Thymus (tissue), 11 donors: ENCODE results near the gene PRKCA. TPM values are rescaled to one million over a fixed set of nuclear protein-coding genes. Genes with fewer than 3 reads are reported as not detected.

Experiments used
- DNase-seq, 9 donors: peaks; one replicate each; pipeline ENCODE4 v3.0.0-alpha.2; 2013; ENCODE audit warnings: low spot score in 9 of 9, low read depth in 6 of 9, missing footprints in 1 of 9
- H3K27ac ChIP-seq, 2 donors: one replicate each; pipeline ENCODE4 v1.5.1; 2013; ENCODE audit warnings: control low read depth in 1 of 2, low read depth in 1 of 2, low read length in 1 of 2, mild to moderate bottlenecking in 1 of 2, moderate library complexity in 1 of 2
- H3K27me3 ChIP-seq, 2 donors: one replicate each; pipeline ENCODE4 v1.5.1; 2013; ENCODE audit warnings: low read length in 1 of 2; ENCODE audit not compliant: control insufficient read depth in 2 of 2, insufficient read depth in 1 of 2
- H3K36me3 ChIP-seq, 2 donors: one replicate each; pipeline ENCODE4 v1.5.1; 2013; ENCODE audit warnings: low read length in 1 of 2, mild to moderate bottlenecking in 1 of 2, moderate library complexity in 1 of 2; ENCODE audit not compliant: control insufficient read depth in 2 of 2, insufficient read depth in 2 of 2
- H3K4me1 ChIP-seq, 2 donors: one replicate each; pipeline ENCODE4 v1.5.1; 2013; ENCODE audit warnings: low read length in 2 of 2; ENCODE audit not compliant: control insufficient read depth in 2 of 2, insufficient read depth in 2 of 2
- H3K4me3 ChIP-seq, 2 donors: one replicate each; pipeline ENCODE4 v1.5.1; 2013; ENCODE audit warnings: low read length in 2 of 2, control low read depth in 1 of 2, mild to moderate bottlenecking in 1 of 2
- H3K9me3 ChIP-seq, 2 donors: one replicate each; pipeline ENCODE4 v1.5.1; 2013; ENCODE audit warnings: low read length in 1 of 2, mild to moderate bottlenecking in 1 of 2; ENCODE audit not compliant: control insufficient read depth in 2 of 2, insufficient read depth in 1 of 2
- WGBS: extraction: QIAGEN DNeasy Blood & Tissue Kit; methylation state at CpG from one replicate; pipeline ENCODE4 v1.1.7; 2013; 5-methylcytosine and 5-hydroxymethylcytosine counted together
- polyA plus RNA-seq: library from polyadenylated mRNA; stranded (reverse); fragments of 200-250 nt; gene quantifications from one replicate; pipeline ENCODE4 v1.2.3, GENCODE V29; 2013
- total RNA-seq: library from RNA; stranded (reverse); fragments of 120-200 nt; gene quantifications from one replicate; pipeline ENCODE4 v1.2.4, GENCODE V29; 2013
- donor health status: healthy.

The PRKCA gene
- total and polyA plus RNA-seq, 2 donors = 2.7 to 3.2 TPM

DNA sequence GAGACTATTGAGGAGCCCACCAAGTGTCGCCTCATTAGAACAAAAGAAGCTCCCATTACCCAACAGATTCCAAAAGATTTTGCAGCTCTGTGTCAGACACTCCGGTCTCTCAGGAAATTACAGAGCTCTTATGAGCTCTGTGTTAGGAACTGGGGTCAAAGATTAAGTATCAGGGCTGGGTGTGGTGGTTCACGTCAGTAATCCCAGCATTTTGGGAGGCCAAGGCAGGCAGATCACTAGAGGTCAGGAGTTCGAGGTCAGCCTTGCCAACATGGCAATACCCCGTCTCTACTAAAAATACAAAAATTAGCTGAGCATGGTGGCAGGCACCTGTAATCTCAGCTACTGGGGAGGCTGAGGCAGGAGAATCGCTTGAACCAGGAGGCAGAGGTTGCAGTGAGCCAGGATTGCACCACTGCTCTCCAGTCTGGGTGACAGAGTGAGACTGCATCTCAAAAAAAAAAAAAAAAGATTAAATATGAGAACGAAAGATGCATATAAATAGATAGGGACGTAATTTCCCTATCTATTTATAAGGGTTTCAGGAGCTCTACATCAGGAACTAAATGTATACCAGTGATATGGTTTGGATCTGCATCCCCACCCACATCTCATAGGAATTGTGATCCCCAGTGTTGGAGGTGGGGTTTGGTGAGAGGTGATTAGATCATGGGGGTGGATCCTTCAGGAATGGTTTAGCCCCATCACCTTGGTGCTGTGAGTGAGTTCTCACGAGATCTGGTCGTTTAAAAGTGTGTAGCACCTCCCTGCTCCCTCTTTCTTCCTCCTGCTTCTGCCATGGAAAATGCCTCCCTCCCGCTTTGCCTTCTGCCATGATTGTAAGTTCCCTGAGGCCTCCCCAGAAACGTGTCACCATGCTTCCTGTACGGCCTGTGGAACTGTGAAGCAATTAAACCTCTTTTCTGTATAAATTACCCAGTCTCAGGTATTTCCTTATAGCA is 111.4 kb downstream of the PRKCA start:
- H3K27me3 ChIP-seq = peaks cover 0 to 2% of the 10 kb centered on the region in 2 donors
- H3K4me1 ChIP-seq = peaks cover 0 to 44% of the 10 kb centered on the region in 2 donors
- H3K4me3 ChIP-seq = no peak overlapping the region
- 91% methylated on average over 13 of the region's 13 CpGs for WGBS
- peak overlapping the region in 1 of 2 donors; percentile 45 for H3K27ac ChIP-seq
- peaks cover 0 to 3% of the 10 kb centered on the region in 2 donors for H3K9me3 ChIP-seq
- no peaks in the 10 kb centered on the region for H3K36me3 ChIP-seq
- DNase-seq = no peak

DNA sequence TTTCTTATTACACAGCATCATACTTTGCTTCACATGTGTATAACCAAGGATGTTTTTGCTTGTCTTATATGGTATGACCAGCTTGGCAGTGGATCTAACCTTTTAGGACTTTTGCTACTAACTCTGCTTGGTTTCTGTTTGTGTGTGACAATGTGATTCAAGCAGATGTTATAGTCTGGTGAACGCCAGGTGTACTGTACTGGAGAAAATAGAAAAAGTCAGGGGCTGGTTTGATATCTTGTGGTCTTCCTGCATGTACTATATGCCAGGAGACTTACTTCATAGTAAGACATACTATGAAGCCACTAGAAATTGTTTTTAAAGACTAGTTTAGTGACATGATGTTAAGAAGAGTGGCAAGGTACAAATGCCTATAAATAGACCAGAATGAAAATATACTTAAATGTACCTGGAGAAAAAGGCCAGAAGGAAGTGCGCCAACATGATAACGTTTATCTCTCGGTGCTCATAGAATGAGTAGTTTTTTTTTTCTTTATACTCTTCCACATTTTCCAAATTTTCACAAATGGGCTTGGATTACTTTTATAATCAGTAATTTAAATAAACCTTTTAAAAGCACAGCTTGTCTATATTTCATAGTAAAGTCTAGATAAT is 112.3 kb downstream of the PRKCA start:
- Histone ChIP-seq H3K4me3 (no peak overlapping the region), H3K27ac (peak overlapping the region in 1 of 2 donors; percentile 45), H3K36me3 (no peaks in the 10 kb centered on the region), H3K4me1 (peaks cover 0 to 44% of the 10 kb centered on the region in 2 donors), H3K27me3 (peaks cover 0 to 2% of the 10 kb centered on the region in 2 donors), H3K9me3 (peaks cover 0 to 3% of the 10 kb centered on the region in 2 donors)
- peak in 1 of 9 donors; percentile 62 for DNase-seq
- 92% methylated on average over 4 of the region's 4 CpGs for WGBS

DNA sequence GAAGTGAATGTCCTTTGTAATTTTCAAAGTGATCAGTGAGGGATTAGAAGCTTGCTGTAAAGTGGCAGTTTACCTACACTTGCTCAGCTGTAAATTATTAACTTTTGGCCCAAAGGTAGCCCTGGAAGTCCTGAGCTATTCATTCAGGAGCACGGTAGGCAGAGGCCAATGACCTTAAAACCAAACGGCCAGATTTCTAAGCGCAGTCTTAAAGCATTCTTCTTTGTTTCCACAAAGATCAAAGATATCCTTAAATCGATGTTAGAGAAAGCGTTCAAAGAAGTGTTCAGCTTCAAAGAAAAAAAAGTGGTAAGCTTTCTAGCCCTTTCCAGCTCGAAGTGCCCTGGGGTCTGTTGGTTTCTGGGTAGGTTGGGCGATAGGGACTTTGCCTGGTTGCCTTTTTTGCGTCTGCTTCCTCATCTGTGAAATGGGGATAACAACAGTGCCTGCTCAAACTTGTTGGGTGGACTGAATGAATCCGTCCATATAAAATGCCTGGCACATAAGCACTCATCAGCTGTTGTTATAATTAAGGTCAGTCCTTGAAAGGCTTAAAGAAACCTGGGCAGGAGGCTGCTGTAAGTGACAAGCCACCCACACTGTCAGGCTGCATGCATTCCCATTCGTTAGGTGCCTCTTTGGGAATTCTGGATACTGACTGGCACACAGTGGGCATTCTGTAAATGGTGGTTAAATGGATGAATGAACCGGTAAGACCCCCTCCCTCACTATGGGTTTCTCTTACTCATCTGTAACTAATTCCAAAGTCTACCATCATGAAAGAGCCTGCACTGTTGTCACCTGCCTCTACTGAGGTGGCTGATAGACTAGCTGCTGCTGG is 113.2 kb downstream of the PRKCA start:
- Histone ChIP-seq H3K9me3 (peaks cover 0 to 3% of the 10 kb centered on the region in 2 donors), H3K27ac (no peak overlapping the region), H3K4me3 (no peak overlapping the region), H3K27me3 (peaks cover 0 to 2% of the 10 kb centered on the region in 2 donors), H3K4me1 (peaks cover 0 to 44% of the 10 kb centered on the region in 2 donors), H3K36me3 (no peaks in the 10 kb centered on the region)
- 75% methylated on average over 11 of the region's 11 CpGs for WGBS
- peak in 1 of 9 donors; percentile 33 for DNase-seq

DNA sequence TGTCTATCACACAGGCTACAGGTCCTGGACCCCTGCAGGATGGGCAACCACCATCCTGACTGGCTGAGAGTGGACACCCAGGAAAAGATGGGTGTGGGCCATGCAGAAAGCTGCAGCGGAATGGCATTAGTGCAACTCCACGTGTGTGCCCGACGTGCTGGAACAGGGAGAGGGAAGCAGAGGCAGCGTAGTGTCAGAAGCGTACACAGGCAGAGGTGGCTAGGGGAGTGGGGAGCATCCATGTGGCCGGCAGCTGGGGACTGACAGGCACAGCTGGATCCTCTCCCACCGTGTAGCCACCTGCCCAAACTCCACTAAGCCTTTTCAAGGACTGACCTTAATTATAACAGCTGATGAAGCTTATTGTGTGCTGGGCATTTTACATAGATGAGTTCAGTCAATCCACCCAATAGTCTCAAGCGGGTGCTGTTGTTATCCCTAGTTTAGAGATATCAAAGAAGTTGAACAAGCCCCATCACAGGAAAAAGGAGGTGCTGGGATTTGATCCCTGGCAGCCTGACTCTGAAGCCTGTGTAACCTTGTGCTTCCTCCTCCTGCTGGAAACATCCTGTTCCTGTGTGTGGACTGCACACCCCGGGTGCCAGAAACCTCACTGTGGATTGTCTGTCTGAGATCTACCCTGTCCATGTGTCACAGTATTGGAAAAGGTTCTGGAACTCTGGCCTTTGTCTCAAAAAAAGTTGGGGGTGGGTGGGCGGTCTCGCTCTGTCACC is 114.0 kb downstream of the PRKCA start:
- no peak for DNase-seq
- H3K36me3 ChIP-seq = no peaks in the 10 kb centered on the region
- H3K4me1 ChIP-seq = peaks cover 0 to 43% of the 10 kb centered on the region in 2 donors
- no peak overlapping the region for H3K4me3 ChIP-seq
- WGBS = 91% methylated on average over 12 of the region's 12 CpGs
- peaks cover 0 to 3% of the 10 kb centered on the region in 2 donors for H3K9me3 ChIP-seq
- H3K27ac ChIP-seq = no peak overlapping the region
- peaks cover 0 to 2% of the 10 kb centered on the region in 2 donors for H3K27me3 ChIP-seq

DNA sequence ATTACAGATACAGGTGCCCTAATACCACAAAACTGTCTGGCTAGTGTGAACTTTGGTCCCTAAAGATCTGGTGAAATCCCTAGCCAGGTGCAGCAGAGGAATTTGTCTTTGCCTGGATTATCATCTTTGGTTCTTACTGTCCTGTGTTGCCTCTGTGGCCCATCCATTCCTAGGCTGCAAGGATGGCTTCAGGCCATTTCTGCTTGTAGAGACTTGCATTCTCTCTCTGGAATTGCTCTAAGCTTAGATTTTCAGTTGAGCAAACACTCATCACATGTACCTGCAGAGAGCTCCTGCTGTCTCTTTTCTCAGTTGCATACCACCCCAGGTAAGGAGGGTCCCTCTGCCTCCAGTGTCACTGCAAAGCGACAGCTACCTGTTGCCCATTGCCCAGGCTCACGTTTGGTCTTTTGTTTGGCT is 114.9 kb downstream of the PRKCA start:
- H3K9me3 ChIP-seq = peaks cover 0 to under 1% of the 10 kb centered on the region in 2 donors
- no peaks in the 10 kb centered on the region for H3K36me3 ChIP-seq
- H3K27me3 ChIP-seq = peaks cover 0 to 2% of the 10 kb centered on the region in 2 donors
- peaks cover 0 to 35% of the 10 kb centered on the region in 2 donors for H3K4me1 ChIP-seq
- no peak for DNase-seq
- no peak overlapping the region for H3K27ac ChIP-seq
- 96% methylated on average over 2 of the region's 2 CpGs for WGBS
- no peak overlapping the region for H3K4me3 ChIP-seq

DNA sequence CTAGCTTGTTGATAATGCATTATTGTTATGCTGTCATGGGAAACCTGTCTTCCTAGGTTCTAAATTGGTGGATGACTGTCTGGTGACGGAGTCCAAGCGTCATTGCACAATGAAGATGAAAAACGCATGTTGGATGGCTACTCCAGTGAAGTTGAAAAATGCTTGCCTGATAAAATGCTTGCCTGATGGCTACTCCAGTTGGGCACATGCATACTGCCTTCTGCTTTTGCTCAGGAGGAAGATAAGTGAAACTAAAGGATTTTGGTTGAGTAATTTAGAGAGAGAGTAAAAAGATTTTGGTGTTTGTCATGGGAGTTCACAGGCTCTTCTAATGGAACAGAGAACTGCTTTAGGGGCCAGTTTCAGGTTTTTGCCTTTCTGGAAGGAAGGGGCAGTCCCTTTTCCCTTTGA is 118.6 kb downstream of the PRKCA start:
- peaks cover 0 to 2% of the 10 kb centered on the region in 2 donors for H3K27me3 ChIP-seq
- no peak overlapping the region for H3K4me3 ChIP-seq
- no peaks in the 10 kb centered on the region for H3K9me3 ChIP-seq
- DNase-seq = no peak
- WGBS = 98% methylated on average over 3 of the region's 3 CpGs
- H3K27ac ChIP-seq = no peak overlapping the region
- peaks cover 0 to 11% of the 10 kb centered on the region in 2 donors for H3K4me1 ChIP-seq
- no peaks in the 10 kb centered on the region for H3K36me3 ChIP-seq

DNA sequence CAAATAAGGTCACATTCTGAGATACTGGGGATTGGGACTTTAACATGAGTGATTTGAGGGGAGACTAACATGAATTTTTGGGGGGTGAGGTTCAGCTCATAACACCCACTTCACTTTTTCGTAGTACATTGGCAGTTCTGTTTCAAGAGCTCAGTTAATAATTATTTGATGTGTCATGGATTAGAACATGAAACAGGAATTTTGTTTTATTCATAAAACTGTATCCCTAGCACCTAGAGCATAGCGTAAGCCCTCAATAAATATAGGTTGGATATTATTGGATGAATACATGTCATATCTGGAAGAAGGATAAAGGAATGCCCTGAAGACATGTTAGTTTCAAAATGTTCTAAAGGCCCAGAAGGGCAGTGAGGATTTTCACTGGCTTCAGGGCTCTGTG is 119.8 kb downstream of the PRKCA start:
- WGBS = 97% methylated on average over 2 of the region's 2 CpGs
- Histone ChIP-seq H3K36me3 (no peaks in the 10 kb centered on the region), H3K4me3 (no peak overlapping the region), H3K27me3 (no peaks in the 10 kb centered on the region), H3K27ac (no peak overlapping the region), H3K9me3 (peaks cover 0 to 7% of the 10 kb centered on the region in 2 donors), H3K4me1 (peaks cover 0 to 10% of the 10 kb centered on the region in 2 donors)
- no peak for DNase-seq
